Measurements from ENCODE around the gene PNLIPRP1.

GRCh38 chr10:116655568-116655967, 64.8 kb downstream of the PNLIPRP1 start:
- TF ChIP-seq, protein P1, sequence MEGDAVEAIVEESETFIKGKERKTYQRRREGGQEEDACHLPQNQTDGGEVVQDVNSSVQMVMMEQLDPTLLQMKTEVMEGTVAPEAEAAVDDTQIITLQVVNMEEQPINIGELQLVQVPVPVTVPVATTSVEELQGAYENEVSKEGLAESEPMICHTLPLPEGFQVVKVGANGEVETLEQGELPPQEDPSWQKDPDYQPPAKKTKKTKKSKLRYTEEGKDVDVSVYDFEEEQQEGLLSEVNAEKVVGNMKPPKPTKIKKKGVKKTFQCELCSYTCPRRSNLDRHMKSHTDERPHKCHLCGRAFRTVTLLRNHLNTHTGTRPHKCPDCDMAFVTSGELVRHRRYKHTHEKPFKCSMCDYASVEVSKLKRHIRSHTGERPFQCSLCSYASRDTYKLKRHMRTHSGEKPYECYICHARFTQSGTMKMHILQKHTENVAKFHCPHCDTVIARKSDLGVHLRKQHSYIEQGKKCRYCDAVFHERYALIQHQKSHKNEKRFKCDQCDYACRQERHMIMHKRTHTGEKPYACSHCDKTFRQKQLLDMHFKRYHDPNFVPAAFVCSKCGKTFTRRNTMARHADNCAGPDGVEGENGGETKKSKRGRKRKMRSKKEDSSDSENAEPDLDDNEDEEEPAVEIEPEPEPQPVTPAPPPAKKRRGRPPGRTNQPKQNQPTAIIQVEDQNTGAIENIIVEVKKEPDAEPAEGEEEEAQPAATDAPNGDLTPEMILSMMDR (conservative IDR thresholded peaks at IDR 0.05; ENCODE audit: low read length) = no peak
- TF ChIP-seq EZH2phosphoT487 (IDR thresholded peaks at IDR 0.05; ENCODE audit: borderline replicate concordance, low read depth, low read length) = no peak
